Erythroblast (primary cell): ENCODE results near the gene USP1.

ENCODE experiments used
- GATA1 ChIP-seq: IDR thresholded peaks from 2 replicates; pipeline ENCODE4 v1.6.1; 2011; ENCODE audit warnings: low read depth, mild to moderate bottlenecking, control low read depth, low read length, moderate library complexity
- POLR2A ChIP-seq: IDR thresholded peaks from 2 replicates; pipeline ENCODE4 v1.6.1; 2011; ENCODE audit warnings: mild to moderate bottlenecking, low read length

GRCh38 chr1:62481681-62482080, 44.8 kb downstream of the USP1 start:
- TF ChIP-seq POLR2A (no peak), GATA1 (no peak)
